NCI-H187 (cell line): ENCODE results near the gene DTX3.
"Not testable (repeated sequence)": the region's sequence is repeated elsewhere in the genome, so short reads cannot be mapped to it uniquely, and the experiment has no call there.

Experiments
- DNase-seq, 2 experiments: peaks; one replicate each; lab custom pipeline; 2025; lab: John Stamatoyannopoulos, UW

DTX3 gene

GRCh38 chr12:57632073-57632957 lies 27.7 kb downstream of the DTX3 start:
- no peak for DNase-seq

DNA sequence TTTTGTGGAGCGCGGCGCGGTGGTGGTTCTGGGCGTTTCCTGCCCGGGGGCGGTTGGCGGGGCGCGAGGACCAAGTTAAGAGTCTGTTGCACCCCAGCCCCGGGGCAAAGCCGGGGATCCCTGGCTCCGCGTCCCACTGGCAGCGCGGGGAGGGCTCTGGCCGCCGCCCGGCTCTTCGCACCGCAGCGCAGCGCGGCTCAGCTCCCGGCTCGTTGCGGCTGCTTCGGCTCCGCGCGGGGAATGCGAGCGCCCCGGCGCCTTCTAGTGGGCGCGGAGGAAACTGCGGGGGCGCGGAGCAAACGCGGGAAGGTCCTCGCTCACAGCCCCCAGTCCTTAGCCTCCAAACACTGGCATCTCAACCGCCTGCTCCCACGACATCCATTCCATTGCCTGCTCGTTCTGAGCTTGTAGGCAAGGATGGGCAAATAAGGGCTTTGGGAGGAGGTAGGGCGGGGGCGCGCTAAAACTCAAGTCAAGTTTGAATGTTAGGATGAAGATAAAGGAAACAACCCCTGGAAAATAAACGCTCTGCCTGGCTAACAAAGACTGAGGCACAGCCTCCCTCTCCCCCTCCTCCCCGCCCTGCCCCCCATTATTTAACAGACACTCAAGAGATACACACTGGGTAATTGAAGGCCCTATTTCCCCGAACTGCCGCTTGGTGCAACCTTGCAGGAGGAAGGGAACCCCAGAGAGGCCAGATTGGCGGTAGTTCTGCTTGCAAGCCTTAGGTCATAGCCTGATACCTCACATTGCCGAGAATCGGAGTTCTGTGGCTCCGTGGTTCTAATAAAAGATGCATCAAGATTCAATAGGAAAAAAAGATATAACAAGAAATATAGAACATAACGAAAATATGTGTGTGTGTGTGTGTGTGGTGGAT lies 28.6 kb downstream of the DTX3 start, which contains the start of gene B4GALNT1:
Gene B4GALNT1 (minus strand): TSS at position 244 of the 883 bp plus-strand sequence. CDS start 1,069 bp downstream, outside the sequence.
- DNase-seq, result peak; percentile 54 to 63

GRCh38 chr12:57636731-57637130 lies 32.1 kb downstream of the DTX3 start:
- DNase-seq, result not testable (repeated sequence)

DNA sequence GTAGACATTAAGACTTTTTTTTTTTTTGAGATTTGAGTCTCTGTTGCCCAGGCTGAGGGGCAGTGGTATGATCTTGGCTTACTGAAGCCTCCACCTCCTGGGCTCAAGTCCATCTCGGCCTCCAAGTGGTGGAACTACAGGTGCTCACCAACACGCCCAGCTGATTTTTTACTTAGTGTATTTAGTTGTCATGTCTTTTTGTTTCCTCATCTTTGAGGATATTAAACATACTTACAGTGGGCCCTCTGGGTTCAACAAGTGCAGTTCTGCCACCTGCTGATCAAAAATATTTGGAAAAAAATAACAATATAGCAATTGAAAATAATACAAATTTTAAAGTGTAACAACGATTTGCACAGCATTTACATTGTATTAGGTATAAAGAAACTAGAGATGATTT lies 32.7 kb downstream of the DTX3 start:
- DNase-seq, result no peak

DNA sequence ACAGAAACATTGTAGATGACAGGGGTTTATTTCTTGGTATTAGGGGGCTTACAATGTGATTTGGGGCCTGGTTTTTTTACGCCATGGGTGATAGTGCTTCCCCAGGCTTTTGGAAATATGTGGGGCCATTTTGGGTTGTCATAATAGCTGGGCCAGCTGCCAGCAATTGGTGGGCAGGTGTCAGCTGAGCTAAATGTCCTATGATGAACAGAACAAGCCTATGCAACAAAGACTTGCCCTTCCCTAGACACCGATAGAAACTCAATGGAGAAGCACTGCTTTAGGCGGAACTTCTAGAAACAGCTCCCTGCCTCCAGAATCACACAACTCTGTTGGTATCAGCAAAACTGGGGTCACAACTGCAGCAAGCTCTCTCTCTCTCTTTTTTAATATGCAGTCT lies 33.5 kb downstream of the DTX3 start:
- DNase-seq, result no peak

- no peak for DNase-seq
Observed at GRCh38 chr12:57640175-57641042, 35.8 kb downstream of the DTX3 start.

- DNase-seq, result no peak
Observed at GRCh38 chr12:57641699-57642442, 37.2 kb downstream of the DTX3 start.

DNA sequence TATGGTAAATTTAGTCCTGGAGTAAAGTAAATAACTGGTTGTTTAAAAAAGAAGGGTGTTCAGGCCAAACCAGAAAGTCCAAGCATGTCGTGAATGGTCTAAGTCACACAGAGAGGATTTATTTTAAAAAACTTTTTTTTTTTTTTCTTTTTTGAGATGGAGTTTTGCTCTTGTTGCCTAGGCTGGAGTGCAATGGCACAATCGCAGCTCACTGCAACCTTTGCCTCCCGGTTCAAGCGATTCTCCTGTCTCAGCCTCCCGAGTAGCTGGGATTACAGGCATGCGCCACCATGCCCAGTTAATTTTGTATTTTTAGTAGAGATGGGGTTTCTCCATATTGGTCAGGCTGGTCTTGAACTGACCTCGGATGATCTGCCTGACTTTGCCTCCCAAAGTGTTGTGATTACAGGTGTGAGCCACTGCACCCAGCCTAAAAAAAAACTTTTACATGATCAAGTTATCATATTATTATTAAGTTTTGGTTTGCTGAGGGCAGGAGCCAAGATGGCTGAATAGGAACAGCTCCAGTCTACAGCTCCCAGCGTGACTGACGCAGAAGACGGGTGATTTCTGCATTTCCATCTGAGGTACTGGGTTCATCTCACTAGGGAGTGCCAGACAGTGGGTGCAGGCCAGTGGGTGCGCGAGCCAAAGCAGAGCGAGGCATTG lies 41.5 kb downstream of the DTX3 start:
- not testable (repeated sequence) for DNase-seq

GRCh38 chr12:57646659-57647049 lies 42.0 kb downstream of the DTX3 start:
- not testable (repeated sequence) for DNase-seq

DNA sequence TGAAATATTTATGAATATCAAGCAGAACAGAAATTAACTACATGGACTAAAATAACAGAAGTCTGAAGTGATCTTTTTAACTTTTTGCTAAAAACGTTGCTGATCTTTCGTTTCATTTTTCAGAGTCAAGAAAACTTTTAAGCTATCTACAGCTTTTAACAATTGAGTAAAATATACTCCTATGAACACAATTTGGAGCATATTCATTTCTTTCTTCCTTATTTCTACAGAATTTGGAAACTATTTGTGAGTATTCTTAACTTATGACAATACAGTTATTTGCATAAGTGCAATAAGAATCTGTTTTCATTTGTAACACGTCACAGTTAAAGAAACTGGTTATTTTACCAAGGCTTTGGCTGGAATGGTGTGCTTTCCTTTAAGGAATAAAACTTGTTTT lies 49.4 kb downstream of the DTX3 start:
- DNase-seq, result no peak

DNA sequence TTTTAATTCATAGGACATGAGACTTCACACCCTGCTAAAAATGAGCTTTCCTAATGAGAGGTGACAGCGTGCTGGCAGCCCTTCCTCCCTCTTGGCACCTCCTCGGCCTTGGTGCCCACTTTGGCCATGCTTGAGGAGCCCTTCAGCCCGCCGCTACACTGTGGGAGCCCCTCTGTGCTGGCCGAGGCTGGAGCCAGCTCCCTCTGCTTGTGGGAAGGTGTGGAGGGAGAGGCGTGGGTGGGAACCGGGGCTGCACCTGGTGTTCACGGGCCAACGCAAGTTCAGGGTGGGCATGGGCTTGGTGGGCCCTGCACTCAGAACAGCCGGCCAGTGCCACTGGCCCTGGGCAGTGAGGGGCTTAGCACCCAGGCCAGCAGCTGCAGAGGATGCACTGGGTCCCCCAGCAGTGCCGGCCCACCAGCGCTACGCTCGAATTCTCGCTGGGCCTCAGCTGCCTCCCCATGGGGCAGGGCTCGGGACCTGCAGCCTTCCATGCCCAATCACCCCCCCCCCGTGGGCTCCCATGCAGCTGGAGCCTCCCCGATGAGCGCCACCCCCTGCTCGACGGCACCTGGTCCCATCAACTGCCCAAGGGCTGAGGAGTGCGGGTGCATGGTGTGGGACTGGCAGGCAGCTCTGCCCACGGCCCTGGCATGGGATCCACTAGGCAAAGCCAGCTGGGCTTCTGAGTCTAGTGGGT lies 51.1 kb downstream of the DTX3 start:
- DNase-seq, result no peak

GRCh38 chr12:57656408-57656807 lies 51.8 kb downstream of the DTX3 start:
- not testable (repeated sequence) for DNase-seq

GRCh38 chr12:57657744-57658143 lies 53.1 kb downstream of the DTX3 start:
- no peak for DNase-seq

- DNase-seq, result no peak
Observed at GRCh38 chr12:57658890-57659289, 54.3 kb downstream of the DTX3 start.
